ENCODE measurements around the gene KCNIP3. TPM values are rescaled to one million over a fixed set of nuclear protein-coding genes. Genes with fewer than 3 reads are reported as not detected.

KCNIP3 gene
- total RNA-seq, 2 experiments from 2014 or later, result not detected

- POLR2A ChIA-PET, result no interaction called here
Measured at GRCh38 chr2:95278637-95279225, 18.4 kb upstream of the KCNIP3 start.

GRCh38 chr2:95279435-95280035, 17.6 kb upstream of the KCNIP3 start:
- ChIA-PET POLR2A (no interaction called here), CTCF (no interaction called here)
- H3K4me1 Mint-ChIP-seq, result no peaks in the 10 kb centered on the region
- no peaks in the 10 kb centered on the region for H3K27me3 Mint-ChIP-seq
- no peak for DNase-seq
- H3K9me3 Mint-ChIP-seq, result no peaks in the 10 kb centered on the region
- no peak overlapping the region for H3K4me3 Mint-ChIP-seq
- H3K36me3 Mint-ChIP-seq (ENCODE audit: low read depth), result no peaks in the 10 kb centered on the region
- H3K27ac Mint-ChIP-seq, result no peak overlapping the region

More at GRCh38 chr2:95278637-95279225, 18.4 kb upstream of the KCNIP3 start:
- no peak for DNase-seq
- H3K27ac Mint-ChIP-seq, result no peak overlapping the region
- no peak overlapping the region for H3K4me3 Mint-ChIP-seq
- H3K4me1 Mint-ChIP-seq, result no peaks in the 10 kb centered on the region
- no peaks in the 10 kb centered on the region for H3K9me3 Mint-ChIP-seq
- CTCF ChIA-PET, result no interaction called here
- no peaks in the 10 kb centered on the region for H3K36me3 Mint-ChIP-seq (ENCODE audit: low read depth)
- H3K27me3 Mint-ChIP-seq, result no peaks in the 10 kb centered on the region

- CTCF ChIA-PET, result no interaction called here
- Mint-ChIP-seq H3K9me3 (no peaks in the 10 kb centered on the region), H3K27me3 (no peaks in the 10 kb centered on the region), H3K27ac (no peak overlapping the region), H3K4me1 (no peaks in the 10 kb centered on the region), H3K4me3 (no peak overlapping the region), H3K36me3 (ENCODE audit: low read depth) (no peaks in the 10 kb centered on the region)
- POLR2A ChIA-PET, result no interaction called here
- DNase-seq, result no peak
Measured at GRCh38 chr2:95281071-95281470, 16.1 kb upstream of the KCNIP3 start.

DNA sequence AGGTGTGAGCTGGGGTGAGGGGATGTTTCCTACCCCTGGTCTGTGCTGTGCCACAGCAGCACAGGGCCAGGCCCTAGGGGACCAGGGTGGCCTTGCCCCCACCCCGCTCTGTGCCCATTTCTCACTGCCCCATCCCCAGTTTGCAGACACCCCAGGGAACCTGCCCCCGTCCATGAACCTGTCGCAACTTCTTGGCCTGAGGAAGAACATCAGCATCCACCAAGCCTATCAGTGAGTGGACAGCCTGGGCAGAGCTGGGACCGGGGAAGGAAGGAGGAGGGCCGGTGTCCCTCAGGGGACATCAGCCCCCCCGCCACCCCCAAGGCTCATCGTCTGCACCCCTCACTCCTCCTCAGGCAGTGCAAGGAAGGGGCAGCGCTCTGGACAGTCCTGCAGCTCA, 15.4 kb upstream of the KCNIP3 start:
- H3K36me3 Mint-ChIP-seq (ENCODE audit: low read depth), result no peaks in the 10 kb centered on the region
- H3K9me3 Mint-ChIP-seq, result no peaks in the 10 kb centered on the region
- no peaks in the 10 kb centered on the region for H3K27me3 Mint-ChIP-seq
- H3K4me3 Mint-ChIP-seq, result no peak overlapping the region
- POLR2A ChIA-PET, result no interaction called here
- no peak for DNase-seq
- CTCF ChIA-PET, result no interaction called here
- no peaks in the 10 kb centered on the region for H3K4me1 Mint-ChIP-seq
- no peak overlapping the region for H3K27ac Mint-ChIP-seq

DNA sequence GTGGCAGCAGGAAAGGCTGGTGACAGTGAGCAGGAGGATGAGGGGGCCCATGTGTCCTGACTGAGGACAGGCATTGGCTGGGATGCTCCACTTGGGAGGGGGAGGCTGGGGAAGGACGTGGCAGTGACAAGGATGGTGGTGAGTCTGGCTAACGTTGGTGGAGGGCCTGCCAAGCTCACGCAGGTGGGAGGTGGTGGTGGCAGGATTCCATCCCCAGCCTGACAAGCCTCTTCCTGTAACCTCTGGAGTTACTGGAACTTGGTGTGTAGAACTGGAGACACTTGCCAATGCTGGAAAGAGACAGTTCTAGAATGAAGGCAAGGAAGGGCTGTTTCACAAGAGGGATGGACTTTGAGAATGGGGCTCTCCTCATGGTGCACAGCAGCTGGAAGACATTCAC, 14.7 kb upstream of the KCNIP3 start:
- POLR2A ChIA-PET, result no interaction called here
- CTCF ChIA-PET, result no interaction called here
- H3K4me3 Mint-ChIP-seq, result no peak overlapping the region
- no peaks in the 10 kb centered on the region for H3K4me1 Mint-ChIP-seq
- H3K27me3 Mint-ChIP-seq, result no peaks in the 10 kb centered on the region
- no peak for DNase-seq
- no peaks in the 10 kb centered on the region for H3K36me3 Mint-ChIP-seq (ENCODE audit: low read depth)
- H3K9me3 Mint-ChIP-seq, result no peaks in the 10 kb centered on the region
- no peak overlapping the region for H3K27ac Mint-ChIP-seq

- DNase-seq, result no peak
- Mint-ChIP-seq H3K9me3 (no peaks in the 10 kb centered on the region), H3K4me3 (no peak overlapping the region), H3K4me1 (no peaks in the 10 kb centered on the region), H3K27ac (no peak overlapping the region), H3K36me3 (ENCODE audit: low read depth) (no peaks in the 10 kb centered on the region), H3K27me3 (no peaks in the 10 kb centered on the region)
- ChIA-PET CTCF (no interaction called here), POLR2A (no interaction called here)
Measured at GRCh38 chr2:95283562-95283961, 13.6 kb upstream of the KCNIP3 start.

DNA sequence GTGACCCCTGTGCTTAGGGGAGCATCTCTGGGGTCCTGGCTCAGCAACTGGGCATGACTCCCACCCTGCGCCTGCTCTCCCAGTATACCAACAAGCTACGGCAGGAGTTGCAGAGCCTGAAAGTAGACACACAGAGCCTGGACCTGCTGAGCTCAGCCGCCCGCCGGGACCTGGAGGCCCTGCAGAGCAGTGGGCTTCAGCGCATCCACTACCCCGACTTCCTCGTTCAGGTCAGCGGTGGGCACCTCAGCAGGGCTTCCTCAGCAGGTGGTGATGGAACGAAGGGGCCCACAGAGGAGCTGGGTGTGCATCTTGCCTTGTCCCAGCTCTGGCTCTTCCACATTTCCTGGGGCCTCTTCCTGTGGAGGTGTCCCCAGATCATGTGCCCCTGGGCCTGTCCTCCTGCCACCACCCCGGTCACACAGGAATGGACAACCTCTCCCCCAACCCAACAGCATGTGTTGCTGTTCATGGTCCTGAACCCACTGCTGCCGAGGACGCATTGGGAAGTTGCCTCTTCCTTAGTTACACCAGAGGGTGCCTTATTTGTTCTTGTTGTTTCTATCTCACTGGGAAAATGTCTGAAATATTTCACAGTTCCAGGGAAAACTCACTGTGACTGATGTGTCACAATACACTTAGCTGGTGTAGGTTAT, 12.1 kb upstream of the KCNIP3 start:
- Mint-ChIP-seq H3K4me1 (no peaks in the 10 kb centered on the region), H3K9me3 (peaks cover under 1% of the 10 kb centered on the region), H3K27me3 (no peaks in the 10 kb centered on the region), H3K4me3 (no peak overlapping the region), H3K36me3 (ENCODE audit: low read depth) (no peaks in the 10 kb centered on the region), H3K27ac (no peak overlapping the region)
- ChIA-PET POLR2A (no interaction called here), CTCF (no interaction called here)
- no peak for DNase-seq

DNA sequence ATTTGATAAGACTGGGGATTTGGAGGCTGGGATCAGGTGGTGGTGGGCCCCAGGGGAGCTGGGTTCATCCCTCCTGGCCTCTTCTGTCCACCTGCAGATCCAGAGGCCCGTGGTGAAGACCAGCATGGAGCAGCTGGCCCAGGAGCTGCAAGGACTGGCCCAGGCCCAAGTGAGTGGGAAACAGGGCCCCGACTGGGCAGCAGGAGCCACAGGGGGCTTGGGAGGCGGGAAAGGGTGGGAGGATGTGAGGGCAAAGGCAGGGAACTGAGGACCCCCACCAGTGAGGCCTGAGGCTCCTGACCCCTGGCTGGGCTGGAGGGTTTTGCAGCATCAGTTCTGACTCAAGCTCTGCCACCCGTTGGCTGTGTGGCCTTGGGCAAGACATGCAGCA, 11.6 kb upstream of the KCNIP3 start:
- Mint-ChIP-seq H3K4me3 (no peak overlapping the region), H3K9me3 (peaks cover 6% of the 10 kb centered on the region), H3K27me3 (no peaks in the 10 kb centered on the region), H3K27ac (no peak overlapping the region), H3K4me1 (no peaks in the 10 kb centered on the region), H3K36me3 (ENCODE audit: low read depth) (peaks cover 2% of the 10 kb centered on the region)
- ChIA-PET POLR2A (no interaction called here), CTCF (no interaction called here)
- DNase-seq, result no peak

- Mint-ChIP-seq H3K4me3 (no peak overlapping the region), H3K27me3 (no peaks in the 10 kb centered on the region), H3K4me1 (no peaks in the 10 kb centered on the region), H3K9me3 (peaks cover 13% of the 10 kb centered on the region), H3K36me3 (ENCODE audit: low read depth) (peaks cover 2% of the 10 kb centered on the region), H3K27ac (no peak overlapping the region)
- DNase-seq, result no peak
- POLR2A ChIA-PET, result no interaction called here
- CTCF ChIA-PET, result interaction anchor here (0.8 kb wide), 1 partner anchor 58 kb away, joined by 3 read pairs; no protein-coding TSS in a partner anchor
Measured at GRCh38 chr2:95287336-95287735, 9.8 kb upstream of the KCNIP3 start.

GRCh38 chr2:95287806-95288205, 9.3 kb upstream of the KCNIP3 start:
- peaks cover 2% of the 10 kb centered on the region for H3K36me3 Mint-ChIP-seq (ENCODE audit: low read depth)
- CTCF ChIA-PET, result interaction anchor here (0.8 kb wide), 1 partner anchor 57 kb away, joined by 3 read pairs; no protein-coding TSS in a partner anchor
- POLR2A ChIA-PET, result no interaction called here
- no peak overlapping the region for H3K4me3 Mint-ChIP-seq
- DNase-seq, result no peak
- H3K4me1 Mint-ChIP-seq, result no peaks in the 10 kb centered on the region
- H3K27ac Mint-ChIP-seq, result no peak overlapping the region
- no peaks in the 10 kb centered on the region for H3K27me3 Mint-ChIP-seq
- H3K9me3 Mint-ChIP-seq, result peaks cover 13% of the 10 kb centered on the region

- ChIA-PET POLR2A (no interaction called here), CTCF (no interaction called here)
- Mint-ChIP-seq H3K27ac (no peak overlapping the region), H3K9me3 (peaks cover 13% of the 10 kb centered on the region), H3K4me3 (no peak overlapping the region), H3K4me1 (no peaks in the 10 kb centered on the region), H3K36me3 (ENCODE audit: low read depth) (peaks cover 2% of the 10 kb centered on the region), H3K27me3 (no peaks in the 10 kb centered on the region)
- DNase-seq, result no peak
Measured at GRCh38 chr2:95289253-95289652, 7.9 kb upstream of the KCNIP3 start.

- Mint-ChIP-seq H3K27ac (no peak overlapping the region), H3K36me3 (ENCODE audit: low read depth) (peaks cover 2% of the 10 kb centered on the region)
- CTCF ChIA-PET, result no interaction called here
Measured at GRCh38 chr2:95291222-95291621, 5.9 kb upstream of the KCNIP3 start.

GRCh38 chr2:95292623-95293260, 4.4 kb upstream of the KCNIP3 start:
- Mint-ChIP-seq H3K9me3 (peaks cover 13% of the 10 kb centered on the region), H3K27ac (no peak overlapping the region), H3K4me3 (no peak overlapping the region), H3K4me1 (no peaks in the 10 kb centered on the region), H3K27me3 (no peaks in the 10 kb centered on the region), H3K36me3 (ENCODE audit: low read depth) (peaks cover 2% of the 10 kb centered on the region)
- ChIA-PET POLR2A (no interaction called here), CTCF (no interaction called here)
- DNase-seq, result no peak

More at GRCh38 chr2:95291222-95291621, 5.9 kb upstream of the KCNIP3 start:
- POLR2A ChIA-PET, result no interaction called here
- Mint-ChIP-seq H3K4me1 (no peaks in the 10 kb centered on the region), H3K4me3 (no peak overlapping the region), H3K9me3 (peaks cover 13% of the 10 kb centered on the region), H3K27me3 (no peaks in the 10 kb centered on the region)
- DNase-seq, result no peak

Data from activated CD4-positive, alpha-beta memory T cell treated with anti-CD3 and anti-CD28 coated beads, Interleukin-2, amount 10 ng/mL, durations not matched to agents 7 days and 5 days (primary cell).